Neural cell (in vitro differentiated cells): ENCODE results near the gene FAM43B. TPM values are rescaled to one million over a fixed set of nuclear protein-coding genes. Genes with fewer than 3 reads are reported as not detected.
A peak's percentile ranks its signal among the peaks of the same experiment; 100 is the strongest.

ENCODE experiments used
- H2AFZ ChIP-seq: fragments of 200-600, 300-800 bp; sonication (generic), shearing (Covaris generic); 2 replicates; pipeline ENCODE4 v1.6.0; 2014; ENCODE audit warnings: low read depth, mild to moderate bottlenecking, antibody characterized with exemption, low read length, moderate library complexity
- H3F3A ChIP-seq: fragments of 200-600 bp; shearing (Covaris generic); 2 replicates; pipeline ENCODE4 v1.6.1; 2016; ENCODE audit warnings: mild to moderate bottlenecking, moderate library complexity, mixed read lengths, antibody characterized with exemption, low read length; ENCODE audit not compliant: insufficient read depth, poor library complexity, severe bottlenecking
- H3K27ac ChIP-seq: fragments of 200-600, 300-800 bp; sonication (generic), shearing (Covaris generic); 2 replicates; pipeline ENCODE4 v1.5.1; 2014; ENCODE audit warnings: mild to moderate bottlenecking, low read length, moderate library complexity
- H3K27me3 ChIP-seq: fragments of 300-800, 200-600 bp; sonication (generic), shearing (Covaris generic); 2 replicates; pipeline ENCODE4 v1.6.0; 2014; ENCODE audit warnings: mild to moderate bottlenecking, low read depth, low read length, moderate library complexity; ENCODE audit not compliant: insufficient read depth
- H3K36me3 ChIP-seq: fragments of 300-800, 200-600 bp; sonication (generic), shearing (Covaris generic); 2 replicates; pipeline ENCODE4 v1.5.1; 2014; ENCODE audit warnings: mild to moderate bottlenecking, antibody characterized with exemption, low read length, moderate library complexity; ENCODE audit not compliant: insufficient read depth
- H3K4me2 ChIP-seq: fragments of 300-800, 200-600 bp; sonication (generic), shearing (Covaris generic); 2 replicates; pipeline ENCODE4 v1.6.0; 2014; ENCODE audit warnings: mild to moderate bottlenecking, low read length
- H3K4me3 ChIP-seq: fragments of 300-800, 200-600 bp; sonication (generic), shearing (Covaris generic); 2 replicates; pipeline ENCODE4 v1.5.1; 2014; ENCODE audit warnings: mild to moderate bottlenecking, low read length, moderate library complexity
- H3K79me2 ChIP-seq: fragments of 200-600 bp; shearing (Covaris generic); replicated peaks from 2 replicates; pipeline ENCODE4 v1.6.0; 2014; ENCODE audit warnings: mild to moderate bottlenecking, low read length, moderate library complexity; ENCODE audit not compliant: insufficient read depth
- H3K9ac ChIP-seq: fragments of 300-800, 200-600 bp; sonication (generic), shearing (Covaris generic); 2 replicates; pipeline ENCODE4 v1.6.1; 2016; ENCODE audit warnings: mild to moderate bottlenecking, low read length, mixed read lengths
- H3K9me2 ChIP-seq: fragments of 200-600 bp; shearing (Covaris generic); 2 replicates; pipeline ENCODE4 v1.6.1; 2016; ENCODE audit warnings: mild to moderate bottlenecking, low read length, mixed read lengths; ENCODE audit not compliant: insufficient read depth
- H3K9me3 ChIP-seq: fragments of 200-600, 300-800 bp; sonication (generic), shearing (Covaris generic); 2 replicates; pipeline ENCODE4 v1.6.1; 2016; ENCODE audit warnings: mild to moderate bottlenecking, mixed run types, low read length, moderate library complexity, mixed read lengths
- H4K20me1 ChIP-seq: fragments of 200-600 bp; shearing (Covaris generic); 2 replicates; pipeline ENCODE4 v1.6.1; 2016; ENCODE audit warnings: mild to moderate bottlenecking, mixed run types; ENCODE audit not compliant: insufficient read depth
- CTCF ChIP-seq: fragments of 450-650 bp; IDR thresholded peaks from 2 replicates; pipeline ENCODE4 v1.5.1; 2014; ENCODE audit warnings: antibody characterized with exemption, mild to moderate bottlenecking, moderate library complexity; ENCODE audit not compliant: poor library complexity, severe bottlenecking
- EP300 ChIP-seq: fragments of 450-650 bp; conservative IDR thresholded peaks from 2 replicates; pipeline ENCODE4 v1.6.1; 2014; ENCODE audit warnings: antibody characterized with exemption, mild to moderate bottlenecking, moderate library complexity; ENCODE audit not compliant: poor library complexity, severe bottlenecking
- EZH2 ChIP-seq: fragments of 200-600, 300-800 bp; shearing (Covaris generic), sonication (generic); IDR thresholded peaks from 2 replicates; pipeline ENCODE4 v1.6.1; 2014; ENCODE audit warnings: antibody characterized with exemption, low read length, borderline replicate concordance, mild to moderate bottlenecking; ENCODE audit not compliant: insufficient read depth, poor library complexity, severe bottlenecking
- MXI1 ChIP-seq: fragments of 450-650 bp; conservative IDR thresholded peaks from 2 replicates; pipeline ENCODE4 v1.6.1; 2014; ENCODE audit warnings: antibody characterized with exemption, mild to moderate bottlenecking; ENCODE audit not compliant: poor library complexity, severe bottlenecking
- POLR2AphosphoS5 ChIP-seq: IDR thresholded peaks from 2 replicates; pipeline ENCODE4 v1.6.1; 2012
- RAD21 ChIP-seq: fragments of 450-650 bp; conservative IDR thresholded peaks from 2 replicates; pipeline ENCODE4 v1.6.1; 2014; ENCODE audit warnings: antibody characterized with exemption, mild to moderate bottlenecking, moderate library complexity
- REST ChIP-seq: IDR thresholded peaks from 2 replicates; pipeline ENCODE4 v1.6.1; 2012; ENCODE audit warnings: borderline replicate concordance
- SMC3 ChIP-seq: fragments of 450-650 bp; conservative IDR thresholded peaks from 2 replicates; pipeline ENCODE4 v1.6.1; 2014; ENCODE audit warnings: antibody characterized with exemption, mild to moderate bottlenecking, moderate library complexity; ENCODE audit not compliant: poor library complexity
- TAF1 ChIP-seq: IDR thresholded peaks from 2 replicates; pipeline ENCODE4 v1.6.1; 2012; ENCODE audit warnings: low read depth
- polyA plus RNA-seq: library from polyadenylated mRNA; depleted of rRNA; stranded (reverse); fragments of >200 nt; gene quantifications from 2 replicates; pipeline ENCODE4 v1.2.3, GENCODE V29; 2014

The FAM43B gene
- polyA plus RNA-seq, 1 donor from 2014 or later = 1.3 TPM

- no peak overlapping the region for H3K27ac ChIP-seq
- H3K4me2 ChIP-seq = no peak overlapping the region
- H3K79me2 ChIP-seq = no peaks in the 10 kb centered on the region
- H3K9ac ChIP-seq = no peak overlapping the region
- no peaks in the 10 kb centered on the region for H3K9me3 ChIP-seq
- H4K20me1 ChIP-seq = no peaks in the 10 kb centered on the region
- no peaks in the 10 kb centered on the region for H3K36me3 ChIP-seq
- no peaks in the 10 kb centered on the region for H3K9me2 ChIP-seq
- no peak overlapping the region for H3K4me3 ChIP-seq
- no peaks in the 10 kb centered on the region for H3K27me3 ChIP-seq
- TF ChIP-seq EP300 (no peak), TAF1 (no peak), CTCF (no peak), SMC3 (no peak), RAD21 (no peak), REST (no peak), POLR2AphosphoS5 (no peak)
- H3F3A ChIP-seq = no peaks in the 10 kb centered on the region
- no peak overlapping the region for H2AFZ ChIP-seq
Observed at GRCh38 chr1:20528221-20528620, 24.2 kb upstream of the FAM43B start.

GRCh38 chr1:20530306-20530705 lies 22.1 kb upstream of the FAM43B start:
- H3K9ac ChIP-seq = peak overlapping the region; percentile 59
- H2AFZ ChIP-seq = peak overlapping the region; percentile 27
- no peaks in the 10 kb centered on the region for H3K79me2 ChIP-seq
- H3K27ac ChIP-seq = peak overlapping the region; percentile 89
- TF ChIP-seq TAF1 (no peak), SMC3 (no peak), EP300 (no peak), RAD21 (no peak), MXI1 (no peak), EZH2 (no peak), REST (no peak), CTCF (no peak), POLR2AphosphoS5 (no peak)
- H3K27me3 ChIP-seq = no peaks in the 10 kb centered on the region
- no peaks in the 10 kb centered on the region for H3K9me3 ChIP-seq
- no peaks in the 10 kb centered on the region for H3K9me2 ChIP-seq
- H3K36me3 ChIP-seq = no peaks in the 10 kb centered on the region
- H4K20me1 ChIP-seq = no peaks in the 10 kb centered on the region
- peak overlapping the region; percentile 76 for H3K4me2 ChIP-seq
- H3F3A ChIP-seq = no peaks in the 10 kb centered on the region
- peak overlapping the region; percentile 51 for H3K4me3 ChIP-seq
